Stimulated activated CD8-positive, alpha-beta memory T cell treated with anti-CD3 and anti-CD28 coated beads, Interleukin-2, amount 100 ng/mL, for 1 hour (primary cell): ENCODE measurements around the gene ZC3HAV1.
"Not testable (repeated sequence)": the region's sequence is repeated elsewhere in the genome, so short reads cannot be mapped to it uniquely, and the experiment has no call there.

Experiments
- DNase-seq, 2 donors: peaks; one replicate each; pipeline ENCODE4 v3.0.0-alpha.2; 2020; ENCODE audit warnings: low read depth in 2 of 2

Gene ZC3HAV1

DNA sequence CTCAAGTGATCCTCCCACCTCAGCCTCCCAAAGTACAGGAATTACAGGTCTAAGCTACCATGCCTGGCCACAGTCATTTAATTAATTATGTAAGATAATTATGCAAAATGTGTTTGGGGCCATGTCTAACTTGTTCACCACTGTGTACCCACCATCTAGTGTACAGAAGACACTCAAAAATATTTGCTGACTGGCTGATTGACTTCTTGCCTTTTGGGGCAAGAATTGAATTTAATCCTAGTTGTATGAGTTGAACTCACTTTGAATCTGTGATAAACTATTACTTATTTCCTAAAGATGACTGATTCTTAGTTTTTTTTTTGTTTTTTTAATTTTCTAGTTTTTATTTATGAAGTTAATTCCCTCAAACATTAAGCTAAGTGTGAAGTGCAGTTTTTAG is 57.9 kb downstream of the ZC3HAV1 start:
- DNase-seq = no peak

DNA sequence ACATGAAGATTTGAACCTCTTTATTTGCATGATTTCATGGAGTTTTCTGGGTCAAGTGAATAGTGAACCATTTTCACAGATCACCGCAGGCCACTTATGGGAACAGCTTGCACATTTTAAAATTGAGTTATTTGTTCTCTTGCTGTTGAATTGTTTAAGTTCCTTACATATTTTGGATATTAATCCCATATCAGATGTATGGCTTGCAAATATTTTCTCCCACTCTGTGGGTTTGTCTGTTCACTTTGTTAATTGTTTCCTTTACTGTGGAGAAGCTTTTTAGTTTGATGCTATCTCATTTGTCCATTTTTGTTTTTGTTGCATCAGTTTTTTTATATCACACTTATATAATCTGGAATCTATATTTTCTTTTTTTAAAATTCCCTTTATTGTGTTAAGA is 59.6 kb downstream of the ZC3HAV1 start:
- no peak for DNase-seq

DNA sequence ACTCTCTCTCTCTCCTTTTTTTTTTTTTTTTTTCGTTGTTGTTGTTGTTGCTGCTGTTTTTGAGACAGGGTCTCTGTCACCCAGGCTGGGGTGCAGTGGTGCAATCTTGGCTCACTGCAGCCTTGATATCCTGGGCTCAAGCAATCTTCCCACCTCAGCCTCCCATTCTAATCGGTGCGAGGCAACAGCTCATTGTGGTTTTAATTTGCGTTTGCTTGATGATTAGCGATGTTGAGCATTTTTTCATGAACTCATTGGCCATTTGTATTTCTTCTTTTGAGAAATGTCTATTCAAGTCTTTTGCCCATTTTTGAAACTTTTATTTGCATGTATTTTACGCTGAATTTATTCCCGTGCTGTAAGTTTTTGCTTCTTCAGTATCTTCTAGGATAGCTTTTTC is 60.4 kb downstream of the ZC3HAV1 start:
- DNase-seq = no peak

DNA sequence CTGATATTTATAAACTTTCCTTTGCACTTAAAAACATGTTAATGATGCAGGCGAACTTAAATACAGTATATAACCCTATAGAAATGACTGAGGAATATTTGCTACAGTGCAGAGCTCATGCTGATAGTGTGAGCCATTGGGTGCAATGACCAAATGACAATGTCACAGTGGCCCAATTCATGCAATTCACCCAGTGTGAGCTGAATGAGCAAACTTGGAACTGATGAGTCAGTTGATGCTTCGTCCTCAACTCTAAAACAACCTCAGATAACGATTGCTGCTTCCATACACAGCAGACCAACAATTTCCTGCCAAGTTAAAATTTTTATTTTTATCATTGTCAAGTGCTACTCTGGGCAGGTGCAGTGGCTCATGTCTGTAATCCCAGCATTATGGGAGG is 61.5 kb downstream of the ZC3HAV1 start:
- DNase-seq = no peak

DNA sequence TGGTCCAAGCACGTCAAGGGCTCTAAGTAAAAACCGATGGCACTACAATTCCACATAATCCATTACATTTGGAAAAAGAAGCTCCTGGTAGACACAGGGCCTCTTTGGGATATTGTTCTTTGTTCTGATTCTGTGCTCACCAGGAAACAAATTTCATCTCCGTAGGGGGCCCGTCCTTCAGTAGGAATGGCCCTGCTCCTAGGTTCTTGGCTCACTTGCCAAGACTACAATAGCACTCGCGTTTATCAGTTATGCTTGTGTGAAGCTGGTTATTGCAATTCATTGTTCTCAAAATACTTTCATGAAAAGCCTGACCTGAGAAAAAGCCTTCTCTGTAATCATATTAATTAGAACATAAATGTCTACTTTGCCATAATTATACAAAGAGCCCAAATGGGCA is 63.4 kb downstream of the ZC3HAV1 start:
- no peak for DNase-seq

DNA sequence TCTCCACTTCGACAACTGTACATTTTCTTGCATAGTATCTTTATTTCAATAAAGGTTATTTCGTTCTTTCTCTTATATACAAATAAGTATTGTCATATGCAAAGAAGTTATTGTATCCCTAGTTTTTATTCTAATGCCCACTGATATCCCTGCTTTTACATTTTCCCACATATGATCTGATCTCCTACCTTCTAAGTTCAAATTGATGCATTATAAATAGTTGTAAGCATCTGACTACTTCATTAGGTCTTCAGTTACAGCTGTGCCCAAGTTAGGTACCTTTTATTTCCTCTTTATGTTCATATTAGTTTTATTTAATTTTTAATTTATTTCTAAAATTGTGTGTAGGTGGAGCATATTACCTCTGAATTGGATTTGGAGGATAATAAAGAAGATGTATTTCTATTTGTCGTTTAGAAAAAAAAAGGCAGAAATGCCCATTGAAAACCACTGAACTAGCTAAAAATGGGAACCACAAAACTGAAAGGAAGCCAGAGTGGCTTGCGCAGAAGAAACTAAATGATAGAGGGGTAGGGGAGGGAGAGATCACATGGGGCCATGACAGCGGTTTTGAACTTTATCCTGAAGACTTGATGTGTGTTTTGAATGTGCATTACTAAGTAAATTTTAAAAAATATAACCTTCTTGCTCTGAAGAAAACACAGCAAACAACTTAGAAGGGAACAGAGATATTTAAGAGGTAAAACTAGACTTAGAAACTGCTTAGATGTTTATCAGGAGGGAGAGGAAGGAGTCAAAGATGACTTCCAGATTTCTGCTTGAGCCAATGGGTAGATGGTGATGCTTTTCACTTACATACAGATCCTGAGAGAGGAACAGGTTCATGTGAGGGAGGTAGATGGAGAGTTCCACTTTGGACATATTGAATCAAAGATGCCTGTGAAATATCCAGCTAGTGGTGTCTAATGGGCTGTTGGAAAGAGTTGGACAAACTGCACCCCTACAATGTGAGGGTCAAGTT is 64.4 kb downstream of the ZC3HAV1 start:
- DNase-seq = no peak

DNA sequence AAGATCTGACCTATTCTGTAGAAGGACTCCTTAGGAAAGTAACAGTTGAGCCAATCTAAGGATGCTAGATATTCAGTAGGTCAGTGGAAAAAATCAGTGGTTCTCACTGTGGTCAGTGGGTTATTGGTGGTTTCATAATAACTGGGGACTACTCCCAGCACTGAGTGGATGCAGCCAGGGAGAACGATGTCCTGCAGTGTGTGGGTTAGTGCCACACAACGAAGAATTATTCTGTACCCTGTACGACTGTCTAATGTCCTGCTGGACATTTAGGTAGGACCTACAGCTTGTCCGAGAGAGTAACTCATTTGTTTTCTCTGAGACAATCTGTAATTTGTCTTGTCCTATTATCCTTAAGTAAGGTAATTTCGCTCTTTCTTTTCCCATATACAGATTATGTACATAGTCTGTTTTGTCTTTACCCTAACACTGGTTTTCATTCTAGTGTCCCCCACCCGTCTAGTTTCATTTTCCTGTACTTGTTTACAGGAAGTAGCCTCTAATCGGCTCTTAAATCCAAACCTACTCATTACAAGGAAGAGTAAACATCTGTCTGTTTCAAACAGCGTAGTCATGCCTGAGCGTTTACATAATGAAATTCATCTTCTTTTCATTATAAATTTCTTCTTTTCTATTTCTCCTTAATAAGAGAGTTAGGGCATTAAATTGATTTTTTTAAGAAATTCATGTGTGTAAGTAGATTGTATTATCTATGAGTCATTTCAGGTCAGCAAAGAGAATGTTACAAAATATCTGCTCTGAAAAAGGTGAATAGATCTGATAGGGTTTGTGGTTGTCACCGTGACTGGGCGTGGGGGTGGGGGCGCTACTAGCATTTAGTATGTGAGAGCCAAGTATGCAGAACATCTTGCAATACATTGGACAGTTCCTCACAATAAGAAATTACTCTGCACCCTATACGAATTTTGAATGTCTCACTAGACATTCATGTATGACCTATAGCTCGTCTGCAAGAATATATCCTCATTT is 65.4 kb downstream of the ZC3HAV1 start:
- peak; percentile 43 to 59 for DNase-seq

DNA sequence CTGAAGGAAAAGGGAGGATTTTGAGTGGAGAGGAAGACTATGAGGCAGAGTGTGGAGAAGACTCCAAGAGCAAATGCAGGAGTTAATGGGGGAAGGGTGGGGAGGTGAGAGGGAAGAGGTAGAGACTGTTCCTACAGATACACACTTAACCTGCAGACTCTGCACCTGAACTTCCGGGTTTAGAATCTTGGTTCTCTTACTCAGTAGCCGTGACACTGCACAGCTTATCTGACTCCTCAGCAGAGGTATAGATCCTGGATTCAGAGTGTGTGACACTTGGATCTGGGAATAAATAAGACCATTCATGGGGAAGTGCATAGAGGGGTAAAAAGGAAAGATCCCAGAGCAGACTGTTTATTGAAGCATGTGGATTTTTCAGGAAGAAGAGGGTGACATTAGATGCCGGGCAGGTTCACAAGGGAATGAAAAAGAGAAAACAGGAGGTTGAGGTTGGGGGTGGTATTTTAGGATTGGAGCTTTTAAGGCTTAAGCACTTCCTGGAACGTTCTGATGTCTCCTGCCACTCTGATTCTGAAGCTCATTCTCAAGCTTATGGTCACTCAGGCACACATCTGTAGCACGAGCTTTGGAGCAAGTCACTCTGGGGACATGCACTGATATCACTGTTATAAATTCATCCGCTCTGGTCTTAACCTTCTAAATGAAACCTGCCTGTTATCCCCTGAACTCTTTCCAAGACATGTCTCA is 68.0 kb downstream of the ZC3HAV1 start:
- no peak for DNase-seq

DNA sequence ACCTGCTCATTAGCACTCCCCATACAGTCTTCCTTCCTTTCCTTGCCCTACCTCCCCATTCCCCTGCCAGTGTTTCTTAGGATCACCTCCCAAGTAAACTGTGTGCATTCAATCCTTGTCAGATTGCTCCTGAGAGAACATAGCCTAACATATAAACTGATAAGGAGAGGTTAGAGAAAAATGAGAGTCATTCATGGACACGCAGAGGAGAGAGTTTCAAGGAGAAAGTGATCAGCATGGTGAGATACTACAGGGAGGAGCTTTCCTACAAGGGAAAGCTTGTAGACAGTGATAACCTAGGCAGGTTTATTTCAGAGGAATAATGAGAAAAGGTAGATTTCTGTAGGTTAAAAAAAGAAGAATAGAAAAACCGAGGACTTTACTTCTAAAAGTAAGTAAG is 70.8 kb downstream of the ZC3HAV1 start:
- DNase-seq = no peak

DNA sequence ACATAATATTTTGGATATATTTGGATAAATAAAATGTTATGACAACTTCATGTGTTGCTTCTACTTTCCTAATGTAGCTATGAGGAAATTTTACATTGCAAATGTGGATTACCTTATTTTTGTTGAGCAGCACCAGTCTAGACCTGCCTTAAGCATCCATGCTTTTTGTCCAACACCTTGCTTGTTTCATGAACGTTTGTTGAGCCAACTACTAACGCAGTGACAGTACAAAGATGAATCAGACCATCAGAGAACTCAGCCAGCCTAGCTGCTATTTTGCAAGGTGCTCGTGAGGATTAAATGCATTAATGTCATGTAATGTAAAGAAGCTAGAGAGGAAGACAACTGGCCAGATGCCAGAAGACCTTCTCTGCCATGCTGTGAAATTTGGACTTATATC is 72.6 kb downstream of the ZC3HAV1 start:
- DNase-seq = no peak

DNA sequence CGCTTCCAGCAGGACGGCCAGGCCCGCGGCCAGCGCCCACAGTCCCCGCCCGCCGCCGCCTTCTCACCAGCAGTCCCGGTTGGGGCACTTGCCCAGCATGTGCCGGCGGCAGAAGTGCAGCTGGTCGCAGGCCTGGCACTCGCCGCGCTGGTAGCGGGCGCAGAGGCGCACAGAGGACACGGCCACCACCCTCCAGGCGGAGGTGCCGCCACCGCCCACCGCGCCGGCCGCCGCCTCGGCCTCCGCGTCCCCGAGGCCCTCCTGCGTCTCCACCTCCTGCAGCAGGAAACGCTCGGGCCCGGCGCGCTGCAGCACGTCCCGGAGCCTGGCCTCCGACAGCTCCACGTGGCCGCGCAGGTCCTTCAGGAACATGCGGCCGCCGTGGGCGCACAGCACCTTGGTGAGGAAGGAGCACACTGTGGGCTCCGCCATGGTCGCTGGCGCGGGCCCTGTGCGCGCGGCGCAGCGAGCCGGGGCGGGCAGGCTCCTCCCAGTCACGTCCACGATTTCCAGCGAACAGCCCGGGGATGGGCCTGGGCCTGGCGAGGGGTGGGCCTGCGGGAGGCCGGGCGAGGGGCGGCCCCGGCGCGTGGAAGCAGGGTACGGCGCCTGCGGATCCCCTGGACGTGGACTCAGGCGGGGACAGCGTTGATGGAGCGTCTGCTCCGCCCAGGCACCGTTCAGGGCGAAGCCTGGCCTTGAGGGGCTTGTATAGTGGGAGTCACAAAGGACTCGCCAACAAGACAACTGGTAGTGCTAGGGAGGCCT is 73.8 kb downstream of the ZC3HAV1 start, which contains the start of gene ZC3HAV1L:
ZC3HAV1L (minus strand) TSS at position 457 of the 768 bp plus-strand sequence; CDS start at position 432, 25 bp downstream.
- no peak for DNase-seq

DNA sequence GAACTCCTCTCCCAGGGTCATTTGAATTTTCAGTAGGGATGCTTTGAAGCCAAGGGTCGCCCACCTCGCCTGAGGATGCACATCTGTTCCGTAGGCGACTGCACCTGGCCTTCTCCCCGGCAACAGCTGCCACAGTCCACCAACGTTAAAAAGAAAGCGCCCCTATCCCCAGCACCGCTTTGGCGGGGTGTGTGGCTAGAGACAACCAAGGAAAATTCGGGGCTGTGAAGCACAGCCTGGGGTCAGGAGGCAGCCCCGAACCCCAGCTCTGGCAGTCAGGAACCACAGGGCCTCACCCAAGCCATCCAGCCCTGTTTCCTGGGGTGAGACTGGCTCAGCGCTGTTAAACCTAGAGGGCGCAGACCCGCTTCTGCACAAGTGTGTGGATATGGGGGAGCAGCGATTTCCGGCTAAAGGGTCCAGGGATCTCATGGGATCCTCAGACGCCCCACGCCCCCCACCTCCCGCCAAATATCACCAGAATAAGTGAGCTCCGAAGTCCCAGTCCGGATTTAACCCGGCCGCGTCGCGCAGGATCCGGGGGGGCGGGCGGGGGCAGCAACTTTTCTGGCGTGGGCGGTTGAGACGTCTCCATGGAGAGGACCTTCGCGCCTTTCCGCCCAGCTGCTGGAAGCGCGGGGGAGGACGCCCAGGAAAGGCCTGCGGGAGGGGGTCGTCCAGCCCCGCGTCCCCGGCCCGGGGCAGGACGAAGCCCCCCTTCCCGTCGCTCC is 74.5 kb downstream of the ZC3HAV1 start:
- DNase-seq = no peak

DNA sequence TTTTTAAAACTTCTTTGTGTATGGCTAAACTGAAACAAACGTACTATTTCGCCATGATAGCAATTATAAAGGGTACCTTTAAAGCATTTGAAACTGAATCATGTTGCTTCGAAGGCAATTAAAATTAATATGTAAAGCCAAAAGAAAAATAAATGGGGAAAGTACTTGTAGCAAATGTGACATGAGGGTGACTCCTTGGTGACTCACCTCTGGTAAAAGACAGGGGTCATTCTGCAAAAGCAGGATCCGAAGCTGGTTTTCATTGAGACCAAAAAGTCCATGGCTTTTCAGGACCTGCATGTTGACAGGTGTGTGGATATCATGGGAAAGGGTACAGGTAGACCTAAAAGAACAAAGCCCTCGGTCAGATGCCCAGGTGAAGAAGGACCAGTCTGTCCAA is 75.2 kb downstream of the ZC3HAV1 start:
- no peak for DNase-seq

DNA sequence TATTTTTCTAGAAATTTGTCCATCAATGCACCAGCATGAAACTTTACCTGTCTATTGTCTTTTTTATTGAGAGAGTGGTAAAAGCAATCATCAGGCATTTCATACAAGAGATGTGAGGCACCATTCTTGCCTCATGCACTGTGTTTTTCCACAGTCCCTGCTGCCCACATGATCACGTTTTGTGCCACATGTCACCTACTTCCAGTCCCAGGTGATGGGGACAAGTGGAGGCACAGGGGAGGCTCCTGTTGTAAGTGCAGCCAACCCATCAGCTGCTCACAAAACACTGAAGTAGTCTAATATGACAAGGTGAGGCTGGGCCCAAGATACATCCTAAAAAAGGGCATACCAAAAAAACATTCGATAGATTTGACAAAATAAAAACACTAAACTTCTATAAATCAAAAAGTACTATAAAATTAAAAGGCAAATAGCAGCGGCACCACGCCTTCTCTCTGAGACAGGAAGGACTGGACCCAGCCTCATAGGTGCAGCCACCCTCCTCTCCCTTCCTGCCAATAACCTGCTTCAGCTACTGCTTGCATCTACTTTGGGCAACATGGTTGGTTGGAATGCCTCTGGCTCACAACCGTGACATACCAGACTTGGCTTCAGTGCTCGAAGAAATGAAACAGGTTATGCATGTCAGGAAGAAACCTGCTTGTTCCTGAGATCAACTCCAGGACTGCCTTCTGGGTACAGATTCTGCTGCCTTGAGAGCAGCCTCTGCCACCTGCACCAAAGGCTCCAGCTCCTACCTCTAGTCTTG is 76.0 kb downstream of the ZC3HAV1 start:
- no peak for DNase-seq

DNA sequence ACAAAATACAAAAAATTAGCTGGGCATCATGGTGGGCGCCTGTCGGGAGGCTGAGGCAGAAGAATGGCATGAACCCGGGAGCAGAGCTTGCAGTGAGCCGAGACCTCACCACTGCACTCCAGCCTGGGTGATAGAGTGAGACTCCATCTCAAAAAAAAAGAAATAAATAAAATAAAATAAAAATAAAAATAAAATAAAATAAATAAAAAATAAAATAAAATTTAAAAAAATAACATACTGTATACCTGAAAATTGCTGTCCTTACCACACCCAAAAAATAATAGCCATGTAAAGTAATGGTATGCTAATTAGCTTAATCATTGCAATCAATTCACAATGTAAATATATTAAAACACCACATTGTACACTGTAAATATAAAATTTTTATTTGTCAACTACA is 77.0 kb downstream of the ZC3HAV1 start:
- no peak for DNase-seq

DNA sequence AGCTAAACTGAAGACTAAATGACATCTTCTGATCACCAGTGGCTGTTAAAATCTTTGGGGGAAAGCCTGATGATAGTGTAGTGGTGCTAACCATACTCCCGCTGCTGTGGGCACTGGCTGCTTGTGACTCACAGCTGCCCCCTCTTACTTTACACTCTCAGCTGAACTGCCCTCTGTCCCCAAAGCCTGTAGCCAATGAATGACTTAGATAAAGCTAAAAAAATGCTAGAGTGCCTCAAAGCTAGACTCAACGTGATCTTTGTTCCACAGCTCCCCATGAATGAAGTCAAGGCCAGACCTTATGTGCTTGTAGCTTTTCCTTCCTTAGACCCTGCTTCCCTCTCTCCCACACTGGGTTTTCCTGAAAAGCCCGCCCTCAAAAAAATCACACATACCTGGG is 80.2 kb downstream of the ZC3HAV1 start:
- DNase-seq = no peak

DNA sequence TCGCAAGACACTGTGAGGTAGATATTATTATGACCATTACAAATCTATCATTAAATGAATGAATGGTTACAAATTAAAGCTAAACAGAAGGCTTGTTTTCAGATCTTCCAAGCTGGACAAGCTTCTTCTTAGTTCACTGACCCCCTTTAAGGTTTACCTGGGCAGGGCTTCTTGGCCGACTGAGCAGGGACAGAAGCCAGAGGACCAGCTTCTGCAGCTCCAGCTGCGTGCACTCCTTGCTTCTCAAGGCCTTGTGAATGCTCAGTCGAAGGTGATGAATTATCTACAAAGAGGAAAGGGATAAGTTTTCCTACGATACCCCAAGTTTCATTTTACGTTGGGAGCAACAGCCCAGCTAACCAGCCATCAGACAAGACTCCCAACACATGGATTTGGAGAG is 83.0 kb downstream of the ZC3HAV1 start:
- no peak for DNase-seq

DNA sequence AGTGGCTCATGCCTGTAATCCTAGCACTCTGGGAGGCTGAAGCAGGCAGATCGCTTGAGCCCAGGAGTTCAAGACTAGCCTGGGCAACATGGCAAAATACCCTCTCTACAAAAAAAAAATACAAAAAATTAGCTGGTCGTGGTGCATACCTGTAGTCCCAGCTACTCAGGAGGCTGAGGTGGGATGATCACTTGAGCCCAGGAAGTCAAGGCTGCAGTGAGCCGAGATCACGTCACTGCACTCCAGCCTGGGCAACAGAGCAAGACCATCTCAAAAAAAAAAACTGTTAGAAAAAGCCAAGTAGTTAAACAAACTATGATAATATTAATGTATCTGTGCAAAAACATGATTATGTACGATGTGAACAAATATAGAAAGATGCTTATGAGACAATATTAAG is 83.7 kb downstream of the ZC3HAV1 start:
- not testable (repeated sequence) for DNase-seq

DNA sequence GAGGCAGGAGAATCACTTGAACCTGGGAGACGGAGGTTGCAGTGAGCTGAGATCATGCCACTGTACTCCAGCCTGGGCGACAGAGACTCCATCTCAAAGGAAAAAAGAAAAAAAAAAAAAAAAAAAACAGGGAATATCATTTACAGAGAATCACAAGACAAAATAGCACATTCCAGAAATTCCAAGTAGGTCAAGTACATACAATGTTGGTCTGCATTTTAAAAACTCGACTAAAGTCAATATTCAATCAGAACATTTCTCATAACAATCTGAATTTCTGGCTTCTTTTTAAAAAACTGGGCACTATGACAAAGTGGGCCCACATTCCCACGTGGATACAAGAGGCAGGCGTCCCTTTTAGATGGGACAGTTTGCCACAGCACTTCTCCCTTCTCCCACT is 86.4 kb downstream of the ZC3HAV1 start:
- DNase-seq = no peak
